ENCODE measurements around the gene NPAS3. TPM values are rescaled to one million over a fixed set of nuclear protein-coding genes. Genes with fewer than 3 reads are reported as not detected.
A peak's percentile ranks its signal among the peaks of the same experiment; 100 is the strongest.

Gene NPAS3
- total RNA-seq, 1 donor from 2014 or later = 22.0 TPM

GRCh38 chr14:33642691-33643244, 704.1 kb downstream of the NPAS3 start:
- DNase-seq (ENCODE audit: low spot score in 2 of 2) (no peak), FAIRE-seq (no peak)

- no peak for FAIRE-seq
- no peak for DNase-seq (ENCODE audit: low spot score in 2 of 2)
Measured at GRCh38 chr14:33643426-33644181, 704.9 kb downstream of the NPAS3 start.

GRCh38 chr14:33646692-33647260, 708.1 kb downstream of the NPAS3 start:
- FAIRE-seq = no peak
- no peak for DNase-seq (ENCODE audit: low spot score in 2 of 2)

- FAIRE-seq = no peak
- DNase-seq (ENCODE audit: low spot score in 2 of 2) = no peak
Measured at GRCh38 chr14:33647385-33647786, 708.7 kb downstream of the NPAS3 start.

- DNase-seq (ENCODE audit: low spot score in 2 of 2) = no peak
- FAIRE-seq = no peak
Measured at GRCh38 chr14:33650430-33650829, 711.8 kb downstream of the NPAS3 start.

GRCh38 chr14:33652566-33653307, 714.1 kb downstream of the NPAS3 start:
- DNase-seq (ENCODE audit: low spot score in 2 of 2) (no peak), FAIRE-seq (no peak)

GRCh38 chr14:33653308-33653695, 714.6 kb downstream of the NPAS3 start:
- no peak for DNase-seq (ENCODE audit: low spot score in 2 of 2)
- FAIRE-seq = no peak

GRCh38 chr14:33655421-33655820, 716.7 kb downstream of the NPAS3 start:
- FAIRE-seq (no peak), DNase-seq (ENCODE audit: low spot score in 2 of 2) (no peak)

- no peak for DNase-seq (ENCODE audit: low spot score in 2 of 2)
- FAIRE-seq = no peak
Measured at GRCh38 chr14:33657476-33657875, 718.8 kb downstream of the NPAS3 start.

- FAIRE-seq (no peak), DNase-seq (ENCODE audit: low spot score in 2 of 2) (no peak)
Measured at GRCh38 chr14:33660248-33660647, 721.6 kb downstream of the NPAS3 start.

- DNase-seq (ENCODE audit: low spot score in 2 of 2) = no peak
- no peak for FAIRE-seq
Measured at GRCh38 chr14:33661101-33661500, 722.4 kb downstream of the NPAS3 start.

- no peak for FAIRE-seq
Measured at GRCh38 chr14:33668066-33668465, 729.4 kb downstream of the NPAS3 start.

GRCh38 chr14:33669111-33669510, 730.4 kb downstream of the NPAS3 start:
- no peak for FAIRE-seq
- no peak for DNase-seq (ENCODE audit: low spot score in 2 of 2)

More at GRCh38 chr14:33668066-33668465, 729.4 kb downstream of the NPAS3 start:
- DNase-seq (ENCODE audit: low spot score in 2 of 2) = no peak

- FAIRE-seq = no peak
- DNase-seq (ENCODE audit: low spot score in 2 of 2) = no peak
Measured at GRCh38 chr14:33670235-33670634, 731.6 kb downstream of the NPAS3 start.

GRCh38 chr14:33671556-33671955, 732.9 kb downstream of the NPAS3 start:
- no peak for FAIRE-seq
- no peak for DNase-seq (ENCODE audit: low spot score in 2 of 2)

GRCh38 chr14:33674927-33675326, 736.2 kb downstream of the NPAS3 start:
- DNase-seq (ENCODE audit: low spot score in 2 of 2) = no peak
- no peak for FAIRE-seq

- FAIRE-seq = no peak
- no peak for DNase-seq (ENCODE audit: low spot score in 2 of 2)
Measured at GRCh38 chr14:33675415-33676130, 736.9 kb downstream of the NPAS3 start.

- DNase-seq (ENCODE audit: low spot score in 2 of 2) (peak in 1 of 2 donors; percentile 25), FAIRE-seq (no peak)
Measured at GRCh38 chr14:33676135-33676566, 737.5 kb downstream of the NPAS3 start.

- FAIRE-seq = no peak
- DNase-seq (ENCODE audit: low spot score in 2 of 2) = no peak
Measured at GRCh38 chr14:33676891-33677290, 738.2 kb downstream of the NPAS3 start.

GRCh38 chr14:33678005-33678404, 739.3 kb downstream of the NPAS3 start:
- FAIRE-seq = no peak
- no peak for DNase-seq (ENCODE audit: low spot score in 2 of 2)

- DNase-seq (ENCODE audit: low spot score in 2 of 2) = no peak
- FAIRE-seq = no peak
Measured at GRCh38 chr14:33679025-33679424, 740.3 kb downstream of the NPAS3 start.

Data from frontal cortex (tissue), 4 donors.